GM10847 (cell line): ENCODE data around the gene ERF.

Experiments
- POLR2A ChIP-seq: IDR thresholded peaks from 2 replicates; pipeline ENCODE4 v1.6.1; 2011; ENCODE audit not compliant: insufficient read length; ENCODE audit errors: extremely low read depth

ERF gene

DNA sequence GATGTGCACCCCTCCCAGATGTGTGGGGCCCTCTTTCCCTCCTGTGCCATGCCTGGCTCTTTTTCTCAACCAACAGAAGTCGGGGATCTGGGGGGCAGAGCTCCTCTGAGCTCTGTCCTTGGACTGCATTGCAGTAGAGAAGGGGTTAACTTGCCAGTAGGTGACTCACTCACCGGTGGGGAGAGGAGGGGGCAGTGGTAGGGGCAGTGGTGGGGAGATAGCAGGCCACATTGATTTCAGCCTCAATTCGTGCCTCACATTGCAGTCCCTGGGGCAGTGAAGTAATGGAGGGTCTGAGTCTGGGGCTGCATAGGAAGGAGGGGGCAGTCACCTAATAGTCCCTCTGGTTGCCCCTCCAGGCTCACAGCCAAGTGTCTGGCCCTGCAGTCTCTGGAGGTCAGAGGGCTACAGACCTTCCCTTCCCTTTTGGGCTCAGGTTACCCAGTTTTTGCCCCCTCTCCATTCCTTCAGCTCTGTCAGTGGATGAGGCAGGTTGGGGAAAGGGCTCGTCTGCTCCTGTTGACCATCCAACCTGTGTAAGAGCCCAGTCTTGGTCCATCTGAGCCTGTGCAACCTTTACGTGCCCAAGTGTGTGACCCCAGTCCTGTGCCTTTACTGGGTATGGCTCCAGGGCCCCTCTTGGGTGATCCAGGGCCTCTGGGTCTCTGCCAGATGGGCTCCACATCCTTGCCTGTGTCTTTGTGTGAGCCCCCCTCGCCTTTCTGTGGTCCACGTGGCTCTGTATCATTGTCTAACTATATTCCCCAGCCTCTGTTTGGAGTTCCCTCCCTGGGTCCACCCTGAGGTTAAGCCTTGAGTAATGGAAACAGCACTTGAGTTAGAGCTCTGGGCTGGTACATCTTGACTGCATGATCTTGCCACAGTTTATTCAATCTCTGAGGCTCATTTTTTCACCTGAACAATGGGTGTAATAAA lies 27.2 kb upstream of the ERF start:
- TF ChIP-seq POLR2A, result no peak

DNA sequence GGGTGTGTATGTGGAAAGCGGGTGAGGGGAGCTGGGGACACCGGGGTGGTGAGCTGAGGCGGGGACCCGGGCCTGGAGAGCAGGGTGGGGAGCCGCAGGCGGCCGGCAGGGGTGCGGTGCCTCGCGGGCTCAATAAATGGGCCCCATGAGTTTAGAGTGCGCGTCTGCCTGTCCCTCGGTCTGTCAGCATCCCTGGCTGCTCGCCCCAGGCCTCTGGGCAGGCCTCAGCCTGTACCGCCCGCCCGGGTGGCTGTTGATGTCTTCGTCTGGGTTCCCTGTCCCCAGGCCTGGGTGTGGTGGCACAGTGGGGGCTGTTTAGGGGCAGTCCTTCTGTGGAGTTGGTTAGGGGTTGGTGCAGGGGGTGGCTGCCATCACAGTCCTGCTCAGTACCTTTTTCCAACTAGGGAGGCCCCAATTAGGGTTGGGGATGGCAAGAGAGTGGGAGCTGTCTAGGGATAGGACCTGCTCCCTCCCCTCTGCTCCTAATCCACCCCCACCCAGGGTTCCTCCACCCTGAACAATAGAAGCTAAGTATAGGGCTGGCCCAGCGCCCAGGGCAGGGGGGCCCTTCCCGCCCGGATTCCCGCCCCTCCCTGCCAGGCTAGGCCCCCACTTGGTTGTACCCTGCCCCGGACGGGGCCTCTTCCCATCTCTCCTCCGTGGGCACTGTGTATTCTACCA lies 26.4 kb upstream of the ERF start:
- TF ChIP-seq POLR2A, result no peak

DNA sequence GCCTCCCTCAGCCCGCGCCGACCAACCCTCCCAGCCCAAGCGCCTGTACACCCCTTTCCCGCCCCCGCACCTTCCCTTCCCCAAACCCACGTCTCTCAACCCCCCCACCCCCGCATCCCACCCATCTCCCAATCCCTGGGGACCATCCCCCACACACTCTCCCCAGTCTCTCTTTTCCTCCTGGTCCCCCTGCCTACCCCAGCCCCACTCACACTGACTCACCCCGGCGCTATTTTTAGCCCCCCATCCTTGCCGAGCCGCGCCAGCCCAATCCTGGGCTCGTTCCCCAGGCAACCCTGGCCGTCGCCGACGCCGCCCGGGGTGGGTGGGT lies 25.9 kb upstream of the ERF start:
- no peak for TF ChIP-seq POLR2A

DNA sequence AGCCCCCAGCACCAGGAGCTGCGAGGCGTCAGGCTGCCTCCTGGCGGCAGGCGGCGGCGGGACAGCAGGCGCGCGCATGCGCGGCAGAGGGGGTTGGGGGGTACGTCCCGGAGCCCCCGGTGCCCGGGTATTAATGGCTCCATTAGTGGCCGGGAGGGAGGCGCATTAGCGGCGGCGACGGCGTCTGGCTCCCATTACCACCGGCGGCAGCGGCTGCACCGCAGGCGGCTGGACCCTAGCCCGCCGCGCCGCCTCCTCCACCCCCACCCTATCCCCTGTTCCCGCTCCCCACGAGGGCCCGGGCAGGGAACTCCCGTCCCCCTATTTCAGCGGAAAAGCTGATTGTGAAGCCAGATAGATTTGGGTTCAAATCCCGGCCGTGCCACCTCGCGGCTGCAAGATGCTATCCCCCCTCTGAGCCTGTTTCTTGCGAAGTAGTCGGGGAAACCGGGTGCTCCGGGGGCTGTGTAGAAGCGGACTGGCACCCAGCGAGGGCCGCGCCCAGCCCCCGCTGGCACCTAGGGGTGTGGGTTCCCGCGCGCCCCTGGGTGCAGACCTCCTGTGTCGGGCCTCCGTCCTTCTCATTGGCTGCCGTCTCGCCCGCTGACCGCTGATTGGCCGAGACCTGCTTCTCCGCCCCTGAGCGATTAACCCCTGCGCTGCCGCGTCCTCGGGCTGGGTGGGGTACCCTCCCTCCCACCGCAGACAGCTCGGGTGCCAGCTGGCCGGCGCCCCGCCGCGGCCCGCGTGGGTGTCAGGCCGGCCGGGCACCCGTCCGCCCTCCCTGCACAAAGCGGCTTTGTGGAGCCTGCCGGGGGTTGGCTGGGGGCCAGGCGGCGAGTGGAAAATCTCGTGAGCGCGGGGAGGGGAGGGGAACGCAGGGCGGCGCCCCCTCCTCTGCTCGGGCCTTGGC lies 25.2 kb upstream of the ERF start:
- peak; percentile 50 for TF ChIP-seq POLR2A

GRCh38 chr19:42279155-42279901 lies 24.4 kb upstream of the ERF start:
- TF ChIP-seq POLR2A, result no peak

GRCh38 chr19:42278452-42279154 lies 23.7 kb upstream of the ERF start:
- no peak for TF ChIP-seq POLR2A

- TF ChIP-seq POLR2A, result no peak
These were observed 23.0 kb upstream of the ERF start for GRCh38 chr19:42277821-42278451.

DNA sequence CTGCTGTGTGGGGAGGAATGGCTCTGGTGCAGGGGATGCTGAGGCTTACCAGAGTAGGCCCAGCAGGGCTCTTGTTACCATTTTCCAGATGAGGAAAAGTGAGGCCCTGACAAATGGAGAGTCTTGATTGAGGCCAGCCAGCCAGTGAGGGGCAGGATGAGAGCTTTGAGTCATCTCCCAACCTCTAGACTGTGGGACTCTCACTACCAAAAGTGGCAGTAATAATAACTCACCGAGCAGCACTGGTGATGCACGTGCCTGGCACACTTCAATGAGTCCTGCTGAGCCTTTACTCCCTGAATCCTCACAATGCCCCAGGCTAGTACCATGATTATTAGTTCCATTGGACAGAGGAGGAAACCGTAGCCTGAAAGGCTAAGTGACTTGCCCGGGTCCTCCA lies 21.9 kb upstream of the ERF start:
- no peak for TF ChIP-seq POLR2A

DNA sequence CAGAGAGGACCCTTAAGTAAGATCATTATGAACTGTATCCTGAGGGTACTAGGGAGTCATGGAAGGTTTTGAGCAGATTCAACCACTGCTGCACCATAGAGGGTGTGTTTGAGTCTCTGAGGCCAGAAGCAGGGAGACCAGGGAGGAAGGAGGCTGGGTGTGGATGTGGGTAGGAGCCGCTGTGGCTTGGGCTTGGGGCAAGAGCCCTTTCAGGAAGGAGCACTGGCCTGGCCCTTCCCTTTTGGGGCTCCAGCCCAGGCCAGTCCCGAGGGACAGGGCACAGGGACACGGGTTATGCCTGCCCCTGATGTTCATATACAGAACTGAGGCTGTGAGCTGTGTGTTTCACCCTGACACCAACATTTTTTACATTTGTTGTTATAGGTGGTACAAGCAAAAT lies 21.4 kb upstream of the ERF start:
- no peak for TF ChIP-seq POLR2A

- no peak for TF ChIP-seq POLR2A
These were observed 20.6 kb upstream of the ERF start for GRCh38 chr19:42275517-42275916.

GRCh38 chr19:42275103-42275502 lies 20.2 kb upstream of the ERF start:
- TF ChIP-seq POLR2A, result no peak

DNA sequence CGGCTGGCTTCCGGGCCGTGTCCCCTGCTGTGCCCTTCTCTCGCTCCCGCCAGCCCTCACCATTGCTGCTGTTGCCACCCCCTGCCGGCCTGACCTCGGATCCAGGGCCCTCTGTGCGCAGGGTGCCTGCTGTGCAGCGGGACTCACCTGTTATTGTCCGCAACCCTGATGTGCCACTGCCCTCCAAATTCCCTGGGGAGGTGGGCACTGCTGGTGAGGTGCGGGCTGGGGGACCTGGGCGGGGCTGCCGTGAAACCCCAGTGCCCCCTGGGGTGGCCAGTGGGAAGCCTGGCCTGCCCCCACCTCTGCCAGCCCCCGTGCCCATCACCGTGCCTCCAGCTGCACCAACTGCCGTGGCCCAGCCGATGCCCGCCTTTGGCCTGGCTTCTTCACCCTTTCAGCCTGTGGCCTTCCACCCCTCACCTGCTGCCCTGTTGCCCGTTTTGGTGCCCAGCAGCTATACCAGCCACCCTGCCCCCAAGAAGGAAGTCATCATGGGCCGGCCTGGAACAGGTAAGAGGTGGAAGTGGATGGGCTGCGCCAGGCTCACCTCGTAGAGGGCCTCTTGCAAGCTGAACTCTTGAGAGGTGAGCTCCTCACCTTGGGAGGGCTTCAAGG lies 19.2 kb upstream of the ERF start:
- TF ChIP-seq POLR2A, result no peak

GRCh38 chr19:42273407-42274064 lies 18.6 kb upstream of the ERF start:
- TF ChIP-seq POLR2A, result no peak
